Kidney (tissue), 14 donors: ENCODE data around the gene GPC6. TPM values are rescaled to one million over a fixed set of nuclear protein-coding genes. Genes with fewer than 3 reads are reported as not detected.

Experiments
- DNase-seq, 5 donors: peaks; one replicate each; pipeline ENCODE4 v3.0.0-alpha.2; 2013 to 2020
- FAIRE-seq: peaks from 2 replicates; lab custom pipeline; 2012; peaks lifted over from hg19 to GRCh38; lab: Jason Lieb, UNC
- H3K27ac ChIP-seq, 2 donors: one replicate each; pipeline ENCODE4 v1.7.0; 2013; ENCODE audit warnings: low read depth in 2 of 2, low read length in 2 of 2, inconsistent platforms in 1 of 2
- H3K27me3 ChIP-seq: one replicate; pipeline ENCODE4 v1.7.1; 2013; ENCODE audit warnings: low read length, inconsistent platforms; ENCODE audit not compliant: control insufficient read depth, insufficient read depth
- H3K36me3 ChIP-seq, 3 donors: one replicate each; pipeline versions ENCODE4 v1.7.0 to v1.7.1; 2013; ENCODE audit warnings: low read length in 3 of 3, control low read depth in 1 of 3, inconsistent platforms in 1 of 3; ENCODE audit not compliant: insufficient read depth in 3 of 3, control insufficient read depth in 2 of 3
- H3K4me1 ChIP-seq, 3 donors: one replicate each; pipeline versions ENCODE4 v1.7.0 to v1.7.1; 2013; ENCODE audit warnings: low read length in 3 of 3, inconsistent platforms in 1 of 3, low read depth in 1 of 3; ENCODE audit not compliant: control insufficient read depth in 2 of 3, insufficient read depth in 2 of 3
- H3K4me3 ChIP-seq, 3 donors: one replicate each; pipeline versions ENCODE4 v1.7.0 to v1.8.1; 2013; ENCODE audit warnings: low read length in 3 of 3, control low read depth in 1 of 3, inconsistent platforms in 1 of 3
- H3K9ac ChIP-seq, 3 donors: one replicate each; pipeline versions ENCODE4 v1.7.0 to v1.7.1; 2013; ENCODE audit warnings: low read length in 3 of 3, control low read depth in 1 of 3, inconsistent platforms in 1 of 3
- H3K9me3 ChIP-seq, 3 donors: one replicate each; pipeline versions ENCODE4 v1.7.0 to v1.7.1; 2013; ENCODE audit warnings: low read length in 3 of 3, control low read depth in 1 of 3, inconsistent platforms in 1 of 3; ENCODE audit not compliant: control insufficient read depth in 2 of 3, insufficient read depth in 1 of 3
- intact Hi-C: fragments of 100-400 bp; cut with DNase I; formaldehyde crosslinking; loops from one replicate; pipeline ENCODE4 v1.11.1; 2022
- polyA plus RNA-seq: library from polyadenylated mRNA; stranded (reverse); fragments of 350-450 nt; fragmentation: Illumina TruSeq; extraction: RNeasy Lipid Tissue Mini Kit (QIAGEN cat#74804); gene quantifications from one replicate; pipeline ENCODE4 v1.2.3, GENCODE V29; 2014; ENCODE audit warnings: low read depth, low replicate concordance; ENCODE audit not compliant: insufficient read depth
- total RNA-seq: library from RNA; stranded (reverse); fragmentation: NEBNext Ultra II Directional; extraction: Animal tissue kit (Norgen Biotek cat#: 25700); gene quantifications from one replicate; pipeline ENCODE4 v1.2.1, GENCODE V29; 2021
- TF ChIP-seq, protein P1 (sequence below): IDR thresholded peaks from 3 replicates; pipeline ENCODE4 v1.5.1; 2012; ENCODE audit warnings: mild to moderate bottlenecking, moderate library complexity, borderline replicate concordance; ENCODE audit not compliant: insufficient read depth; ENCODE audit errors: extremely low read depth
- donor health status: control.
- donor health status: control.
- donor health status: control.
- donor health status: control.
- donor health status: control.
- donor health status: DM: yes; HTN: yes; CAD: no.
- donor health status: Normal renal cell carcinoma (clear cell type).

Gene GPC6
- total and polyA plus RNA-seq, 2 donors from 2014 or later = 6.2 to 15.5 TPM

DNA sequence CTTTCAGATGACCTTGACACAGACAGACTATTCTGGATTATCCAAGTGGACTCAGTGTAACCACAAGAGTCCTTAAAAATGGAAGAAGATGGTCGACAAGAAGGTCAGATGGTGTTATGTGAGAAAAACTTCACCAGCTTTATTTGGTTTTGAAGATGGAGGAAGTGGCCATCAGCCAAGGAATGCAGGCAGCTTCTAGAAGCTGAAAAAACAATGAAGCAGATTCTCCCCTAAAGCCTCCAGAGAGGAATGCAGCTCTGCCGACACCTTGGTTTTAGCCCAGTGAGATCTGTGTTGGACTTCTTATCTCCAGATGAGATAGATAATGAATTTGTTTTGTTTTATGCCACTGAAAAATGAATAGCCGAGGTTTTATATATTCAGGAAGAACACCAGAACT is 751.4 kb downstream of the GPC6 start:
- DNase-seq = no peak
- no peak overlapping the region for H3K27ac ChIP-seq

DNA sequence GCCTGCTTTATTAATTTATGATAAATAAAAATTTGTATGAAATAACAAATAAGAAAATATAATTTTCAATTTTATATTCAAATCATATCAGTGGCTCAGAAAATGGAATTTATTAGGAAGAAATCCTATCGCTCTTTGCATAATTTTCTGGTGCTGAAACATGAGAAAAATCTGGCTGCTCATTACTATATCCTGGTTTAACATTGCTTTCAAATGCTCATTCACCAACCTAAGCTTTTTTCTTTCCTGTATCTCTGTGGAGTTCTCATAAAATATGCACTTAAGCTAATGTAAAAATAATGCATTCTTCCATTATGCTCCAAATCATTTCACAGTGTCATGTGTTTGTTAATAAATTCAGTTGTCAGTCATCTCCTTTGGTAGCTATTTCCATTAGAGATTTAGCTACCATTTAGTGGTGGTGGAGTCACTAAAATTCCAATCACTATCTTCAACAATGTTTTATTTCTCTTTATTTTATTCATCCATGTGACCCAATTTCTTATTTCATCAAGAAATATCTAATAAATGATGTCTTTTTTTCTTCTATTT is 754.9 kb downstream of the GPC6 start:
- FAIRE-seq (no peak), DNase-seq (no peak)
- intact Hi-C loops = no loop called here
- no peaks in the 10 kb centered on the region for H3K9me3 ChIP-seq
- no peaks in the 10 kb centered on the region for H3K27me3 ChIP-seq
- no peak overlapping the region for H3K9ac ChIP-seq
- H3K36me3 ChIP-seq = no peaks in the 10 kb centered on the region
- H3K4me1 ChIP-seq = no peaks in the 10 kb centered on the region
- TF ChIP-seq, protein P1, sequence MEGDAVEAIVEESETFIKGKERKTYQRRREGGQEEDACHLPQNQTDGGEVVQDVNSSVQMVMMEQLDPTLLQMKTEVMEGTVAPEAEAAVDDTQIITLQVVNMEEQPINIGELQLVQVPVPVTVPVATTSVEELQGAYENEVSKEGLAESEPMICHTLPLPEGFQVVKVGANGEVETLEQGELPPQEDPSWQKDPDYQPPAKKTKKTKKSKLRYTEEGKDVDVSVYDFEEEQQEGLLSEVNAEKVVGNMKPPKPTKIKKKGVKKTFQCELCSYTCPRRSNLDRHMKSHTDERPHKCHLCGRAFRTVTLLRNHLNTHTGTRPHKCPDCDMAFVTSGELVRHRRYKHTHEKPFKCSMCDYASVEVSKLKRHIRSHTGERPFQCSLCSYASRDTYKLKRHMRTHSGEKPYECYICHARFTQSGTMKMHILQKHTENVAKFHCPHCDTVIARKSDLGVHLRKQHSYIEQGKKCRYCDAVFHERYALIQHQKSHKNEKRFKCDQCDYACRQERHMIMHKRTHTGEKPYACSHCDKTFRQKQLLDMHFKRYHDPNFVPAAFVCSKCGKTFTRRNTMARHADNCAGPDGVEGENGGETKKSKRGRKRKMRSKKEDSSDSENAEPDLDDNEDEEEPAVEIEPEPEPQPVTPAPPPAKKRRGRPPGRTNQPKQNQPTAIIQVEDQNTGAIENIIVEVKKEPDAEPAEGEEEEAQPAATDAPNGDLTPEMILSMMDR = no peak
- no peak overlapping the region for H3K27ac ChIP-seq
- H3K4me3 ChIP-seq = no peak overlapping the region

More for the DNA sequence above, 751.4 kb downstream of the GPC6 start:
- no peak for FAIRE-seq
- no peaks in the 10 kb centered on the region for H3K27me3 ChIP-seq
- no peaks in the 10 kb centered on the region for H3K36me3 ChIP-seq
- no peak overlapping the region for H3K4me3 ChIP-seq
- no peak overlapping the region for H3K9ac ChIP-seq
- H3K9me3 ChIP-seq = no peaks in the 10 kb centered on the region
- TF ChIP-seq, protein P1 = no peak
- intact Hi-C loops = no loop called here
- H3K4me1 ChIP-seq = no peaks in the 10 kb centered on the region

DNA sequence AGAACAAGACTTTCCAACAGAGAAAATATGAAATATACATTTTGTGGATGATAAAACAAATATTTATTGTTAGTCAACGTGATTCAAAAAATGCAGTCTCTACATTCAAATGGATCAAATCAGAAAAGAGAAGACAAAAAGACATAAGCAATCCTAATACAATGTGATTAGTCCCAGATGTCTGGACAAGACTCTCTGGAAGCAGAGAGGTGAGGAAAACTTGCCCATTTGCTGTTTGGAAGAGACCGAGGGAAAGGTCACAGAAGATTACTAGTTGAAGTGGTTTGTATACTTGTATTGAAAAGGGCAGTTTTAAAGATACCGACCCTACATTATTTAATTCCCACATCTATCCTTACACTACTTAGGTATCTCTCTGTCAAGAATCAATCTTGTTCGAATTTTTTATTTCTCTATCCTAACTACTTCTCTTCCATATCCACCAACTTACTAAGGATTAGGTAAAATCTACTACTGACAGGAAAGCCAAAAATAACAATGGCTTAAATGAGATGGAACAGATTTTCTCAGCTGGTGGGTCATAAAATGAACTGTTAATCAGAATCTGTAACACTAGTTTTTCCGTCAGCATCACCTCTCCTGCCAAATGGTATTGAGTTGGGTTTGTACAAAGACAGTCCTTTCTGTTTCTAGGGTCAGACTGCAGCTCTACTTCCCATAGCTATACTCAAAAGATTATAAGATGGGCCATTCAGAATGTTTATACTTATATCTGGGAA is 755.7 kb downstream of the GPC6 start:
- intact Hi-C loops = no loop called here
- TF ChIP-seq, protein P1 = no peak
- no peak for DNase-seq
- Histone ChIP-seq H3K4me1 (no peaks in the 10 kb centered on the region), H3K4me3 (no peak overlapping the region), H3K27ac (no peak overlapping the region), H3K27me3 (no peaks in the 10 kb centered on the region), H3K36me3 (no peaks in the 10 kb centered on the region), H3K9me3 (no peaks in the 10 kb centered on the region), H3K9ac (no peak overlapping the region)
- FAIRE-seq = no peak
